Natural killer cell treated with Interleukin-12 subunit alpha and Interleukin-12 subunit beta and Interleukin-15 and Interleukin-18, amount 100 ng/mL, for 72 hours (primary cell): ENCODE data around the gene CYTH4. TPM values are rescaled to one million over a fixed set of nuclear protein-coding genes. Genes with fewer than 3 reads are reported as not detected.

ENCODE experiments used
- ATAC-seq, 2 donors: fragments of 150-1000 bp; cut with Tn5 transposase in 1 of 2; sonication (Bioruptor Pico), chemical (Tn5 transposase) in 1 of 2; 2 replicates each; pipeline ENCODE4 v1.10.0; 2021
- DNase-seq: peaks from one replicate; pipeline ENCODE4 v3.0.0; 2022; ENCODE audit warnings: low spot score
- H3K27ac Mint-ChIP-seq, 2 donors: 1 replicate in 1 of 2; 2 replicates in 1 of 2; pipeline ENCODE4 v1.8.0; 2022; ENCODE audit warnings: mixed read lengths in 2 of 2, mild to moderate bottlenecking in 1 of 2, moderate library complexity in 1 of 2
- H3K27me3 Mint-ChIP-seq, 2 donors: 1 replicate in 1 of 2; 2 replicates in 1 of 2; pipeline ENCODE4 v1.8.0; 2022; ENCODE audit warnings: mixed read lengths in 2 of 2
- H3K36me3 Mint-ChIP-seq: one replicate; pipeline ENCODE4 v1.8.0; 2022; ENCODE audit warnings: mixed read lengths
- H3K4me1 Mint-ChIP-seq, 2 donors: 1 replicate in 1 of 2; 2 replicates in 1 of 2; pipeline ENCODE4 v1.8.0; 2022; ENCODE audit warnings: low read depth in 2 of 2, mixed read lengths in 2 of 2, mild to moderate bottlenecking in 1 of 2
- H3K4me3 Mint-ChIP-seq: one replicate; pipeline ENCODE4 v1.8.0; 2022; ENCODE audit warnings: mixed read lengths
- H3K9me3 Mint-ChIP-seq: 2 replicates; pipeline ENCODE4 v1.8.0; 2022; ENCODE audit warnings: mixed read lengths
- total RNA-seq, 2 donors: library from RNA; stranded (reverse); gene quantifications; one replicate each; pipeline ENCODE4 v1.2.3, GENCODE V29; 2022

The CYTH4 gene
- total RNA-seq, 2 donors from 2014 or later, result 36.0 to 41.1 TPM

GRCh38 chr22:37333724-37334460, 51.6 kb downstream of the CYTH4 start:
- DNase-seq (no peak), ATAC-seq (no peak)
- peaks cover 4% of the 10 kb centered on the region in 2 donors for H3K4me1 Mint-ChIP-seq
- no peaks in the 10 kb centered on the region for H3K9me3 Mint-ChIP-seq
- no peak overlapping the region for H3K27ac Mint-ChIP-seq
- no peak overlapping the region for H3K4me3 Mint-ChIP-seq
- peaks cover 34 to 35% of the 10 kb centered on the region in 2 donors for H3K27me3 Mint-ChIP-seq
- H3K36me3 Mint-ChIP-seq, result no peaks in the 10 kb centered on the region

- H3K27me3 Mint-ChIP-seq, result peaks cover 29 to 35% of the 10 kb centered on the region in 2 donors
- H3K4me1 Mint-ChIP-seq, result peaks cover 4% of the 10 kb centered on the region in 2 donors
- DNase-seq (no peak), ATAC-seq (no peak)
- no peak overlapping the region for H3K27ac Mint-ChIP-seq
- no peaks in the 10 kb centered on the region for H3K36me3 Mint-ChIP-seq
- no peak overlapping the region for H3K4me3 Mint-ChIP-seq
- H3K9me3 Mint-ChIP-seq, result no peaks in the 10 kb centered on the region
Measured at GRCh38 chr22:37334461-37334858, 52.2 kb downstream of the CYTH4 start.

GRCh38 chr22:37334859-37335805, 52.8 kb downstream of the CYTH4 start:
- DNase-seq (no peak), ATAC-seq (no peak)
- Mint-ChIP-seq H3K27ac (no peak overlapping the region), H3K4me1 (peaks cover 4% of the 10 kb centered on the region in 2 donors), H3K9me3 (no peaks in the 10 kb centered on the region), H3K36me3 (no peaks in the 10 kb centered on the region), H3K27me3 (peaks cover 25 to 35% of the 10 kb centered on the region in 2 donors), H3K4me3 (no peak overlapping the region)

GRCh38 chr22:37335806-37336199, 53.5 kb downstream of the CYTH4 start:
- H3K27ac Mint-ChIP-seq, result no peak overlapping the region
- H3K4me3 Mint-ChIP-seq, result no peak overlapping the region
- no peaks in the 10 kb centered on the region for H3K9me3 Mint-ChIP-seq
- H3K4me1 Mint-ChIP-seq, result peaks cover 4% of the 10 kb centered on the region in 2 donors
- no peak for ATAC-seq
- DNase-seq, result no peak
- H3K36me3 Mint-ChIP-seq, result no peaks in the 10 kb centered on the region
- peaks cover 22 to 35% of the 10 kb centered on the region in 2 donors for H3K27me3 Mint-ChIP-seq

GRCh38 chr22:37336579-37336978, 54.3 kb downstream of the CYTH4 start:
- Mint-ChIP-seq H3K36me3 (no peaks in the 10 kb centered on the region), H3K27me3 (peaks cover 21 to 35% of the 10 kb centered on the region in 2 donors), H3K4me3 (no peak overlapping the region), H3K9me3 (no peaks in the 10 kb centered on the region), H3K27ac (no peak overlapping the region), H3K4me1 (peaks cover 4% of the 10 kb centered on the region in 2 donors)
- DNase-seq (no peak), ATAC-seq (peak in 1 of 2 donors; percentile 8)

- ATAC-seq (no peak), DNase-seq (no peak)
- Mint-ChIP-seq H3K36me3 (no peaks in the 10 kb centered on the region), H3K9me3 (no peaks in the 10 kb centered on the region), H3K27ac (no peak overlapping the region), H3K4me3 (no peak overlapping the region), H3K4me1 (peaks cover 4% of the 10 kb centered on the region in 2 donors), H3K27me3 (peaks cover 20 to 35% of the 10 kb centered on the region in 2 donors)
Measured at GRCh38 chr22:37337204-37337943, 55.1 kb downstream of the CYTH4 start.

GRCh38 chr22:37338539-37339246, 56.4 kb downstream of the CYTH4 start:
- no peak for DNase-seq
- Mint-ChIP-seq H3K9me3 (no peaks in the 10 kb centered on the region), H3K4me1 (peaks cover 4% of the 10 kb centered on the region in 2 donors), H3K27ac (no peak overlapping the region), H3K36me3 (no peaks in the 10 kb centered on the region), H3K4me3 (no peak overlapping the region), H3K27me3 (peaks cover 13 to 25% of the 10 kb centered on the region in 2 donors)
- ATAC-seq, result no peak

- no peaks in the 10 kb centered on the region for H3K9me3 Mint-ChIP-seq
- ATAC-seq, result peak in 1 of 2 donors; percentile 4
- peaks cover 13% of the 10 kb centered on the region in 2 donors for H3K27me3 Mint-ChIP-seq
- no peak for DNase-seq
- no peaks in the 10 kb centered on the region for H3K36me3 Mint-ChIP-seq
- H3K27ac Mint-ChIP-seq, result no peak overlapping the region
- no peak overlapping the region for H3K4me3 Mint-ChIP-seq
- H3K4me1 Mint-ChIP-seq, result no peaks in the 10 kb centered on the region
Measured at GRCh38 chr22:37340331-37341262, 58.3 kb downstream of the CYTH4 start.

GRCh38 chr22:37342065-37342464, 59.8 kb downstream of the CYTH4 start:
- H3K27ac Mint-ChIP-seq, result peak overlapping the region in 1 of 2 donors; percentile 78
- no peak for ATAC-seq

GRCh38 chr22:37343348-37343747, 61.0 kb downstream of the CYTH4 start:
- Mint-ChIP-seq H3K9me3 (no peaks in the 10 kb centered on the region), H3K36me3 (no peaks in the 10 kb centered on the region), H3K27ac (no peak overlapping the region), H3K4me3 (no peak overlapping the region), H3K27me3 (peaks cover 2 to 6% of the 10 kb centered on the region in 2 donors), H3K4me1 (no peaks in the 10 kb centered on the region)
- no peak for DNase-seq
- ATAC-seq, result no peak

More at GRCh38 chr22:37342065-37342464, 59.8 kb downstream of the CYTH4 start:
- no peaks in the 10 kb centered on the region for H3K9me3 Mint-ChIP-seq
- DNase-seq, result no peak
- H3K4me3 Mint-ChIP-seq, result no peak overlapping the region
- no peaks in the 10 kb centered on the region for H3K36me3 Mint-ChIP-seq
- H3K27me3 Mint-ChIP-seq, result peaks cover 8 to 10% of the 10 kb centered on the region in 2 donors
- H3K4me1 Mint-ChIP-seq, result no peaks in the 10 kb centered on the region

GRCh38 chr22:37343863-37344734, 61.8 kb downstream of the CYTH4 start:
- Mint-ChIP-seq H3K27ac (no peak overlapping the region), H3K36me3 (no peaks in the 10 kb centered on the region), H3K27me3 (peaks cover 0 to 4% of the 10 kb centered on the region in 2 donors), H3K4me1 (no peaks in the 10 kb centered on the region), H3K9me3 (no peaks in the 10 kb centered on the region), H3K4me3 (no peak overlapping the region)
- no peak for ATAC-seq
- DNase-seq, result no peak
